WTC11 (cell line): Measurements from ENCODE around the gene MAP7.

Source experiments
- ATF3 ChIP-seq: sonication (generic); formaldehyde crosslinking; conservative IDR thresholded peaks from 2 replicates; pipeline ENCODE4 v1.8.1; 2022; ENCODE audit warnings: mild to moderate bottlenecking, missing genetic modification reagents
- CTCF ChIP-seq: fragments of 200-600 bp; IDR thresholded peaks from 2 replicates; pipeline ENCODE4 v1.8.0; 2022; ENCODE audit warnings: antibody characterized with exemption
- RORB ChIP-seq: fragments of 250-450 bp; sonication (Bioruptor Pico); IDR thresholded peaks from 2 replicates; pipeline ENCODE4 v1.9.0; 2021; ENCODE audit warnings: mild to moderate bottlenecking
- SMAD3 ChIP-seq: sonication (generic); formaldehyde crosslinking; IDR thresholded peaks from 2 replicates; pipeline ENCODE4 v1.8.0; 2022; ENCODE audit warnings: missing genetic modification reagents, mild to moderate bottlenecking, borderline replicate concordance
- TP53 ChIP-seq: sonication (generic); formaldehyde crosslinking; IDR thresholded peaks from 2 replicates; pipeline ENCODE4 v1.8.1; 2023; ENCODE audit warnings: mild to moderate bottlenecking, missing genetic modification reagents
- USF2 ChIP-seq: sonication (generic); formaldehyde crosslinking; IDR thresholded peaks from 2 replicates; pipeline ENCODE4 v1.8.1; 2023; ENCODE audit warnings: mild to moderate bottlenecking, missing genetic modification reagents, moderate library complexity
- ZNF263 ChIP-seq: sonication (generic); formaldehyde crosslinking; IDR thresholded peaks from 2 replicates; pipeline ENCODE4 v1.8.1; 2022; ENCODE audit warnings: low read depth, mild to moderate bottlenecking, moderate library complexity, missing genetic modification reagents

GRCh38 chr6:136411025-136411325, 139.2 kb downstream of the MAP7 start:
- no peak for TF ChIP-seq TP53 (CRISPR knock-in tag)
- TF ChIP-seq CTCF: no peak
- TF ChIP-seq SMAD3 (CRISPR knock-in tag): no peak
- TF ChIP-seq ATF3 (CRISPR knock-in tag): no peak
- no peak for TF ChIP-seq ZNF263
- no peak for TF ChIP-seq RORB
- no peak for TF ChIP-seq USF2 (CRISPR knock-in tag)
